Loucy (cell line): Measurements from ENCODE around the gene SEC16A.

Source experiments
- H2AFZ ChIP-seq: fragments of 200-600 bp; sonication (generic); 2 replicates; pipeline ENCODE4 v1.6.0; 2016; ENCODE audit warnings: antibody characterized with exemption, mild to moderate bottlenecking, low read length, moderate library complexity
- H3F3A ChIP-seq: fragments of 200-600 bp; 2 replicates; pipeline ENCODE4 v1.6.0; 2016; ENCODE audit warnings: antibody characterized with exemption, low read depth, mild to moderate bottlenecking
- H3K27me3 ChIP-seq: fragments of 200-600 bp; sonication (generic); 2 replicates; pipeline ENCODE4 v1.6.1; 2014; ENCODE audit warnings: low read length, mild to moderate bottlenecking; ENCODE audit not compliant: insufficient read depth, poor library complexity, severe bottlenecking
- H3K36me3 ChIP-seq: fragments of 200-600 bp; sonication (generic); 2 replicates; pipeline ENCODE4 v1.6.1; 2016; ENCODE audit warnings: low read length; ENCODE audit not compliant: insufficient read depth
- H3K4me1 ChIP-seq: fragments of 200-600 bp; sonication (generic); 2 replicates; pipeline ENCODE4 v1.5.1; 2014; ENCODE audit warnings: low read length, mild to moderate bottlenecking; ENCODE audit not compliant: insufficient read depth, poor library complexity, severe bottlenecking
- H3K4me2 ChIP-seq: fragments of 200-600 bp; sonication (generic); 2 replicates; pipeline ENCODE4 v1.6.0; 2014; ENCODE audit warnings: antibody characterized with exemption, low read length, low read depth, mild to moderate bottlenecking; ENCODE audit not compliant: poor library complexity, severe bottlenecking
- H3K4me3 ChIP-seq: fragments of 200-600 bp; sonication (generic); 2 replicates; pipeline ENCODE4 v1.5.1; 2014; ENCODE audit warnings: low read length, mild to moderate bottlenecking, mixed read lengths; ENCODE audit not compliant: poor library complexity, severe bottlenecking
- H3K79me2 ChIP-seq: fragments of 200-600 bp; sonication (generic); 2 replicates; pipeline ENCODE4 v1.6.1; 2014; ENCODE audit warnings: low read length; ENCODE audit not compliant: insufficient read depth
- H3K9ac ChIP-seq: fragments of 200-600 bp; sonication (generic); 2 replicates; pipeline ENCODE4 v1.6.0; 2014; ENCODE audit warnings: mild to moderate bottlenecking, low read depth, low read length, moderate library complexity; ENCODE audit not compliant: poor library complexity, severe bottlenecking
- H3K9me2 ChIP-seq: fragments of 200-600 bp; sonication (generic); replicated peaks from 2 replicates; pipeline ENCODE4 v1.6.1; 2016; ENCODE audit warnings: low read depth, low read length, mixed read lengths
- H3K9me3 ChIP-seq: fragments of 200-600 bp; sonication (generic); 2 replicates; pipeline ENCODE4 v1.6.1; 2014; ENCODE audit warnings: mild to moderate bottlenecking, antibody characterized with exemption, low read length, low read depth; ENCODE audit not compliant: insufficient read depth
- H4K20me1 ChIP-seq: fragments of 200-600 bp; sonication (generic); 2 replicates; pipeline ENCODE4 v1.6.0; 2014; ENCODE audit warnings: antibody characterized with exemption, low read length, mild to moderate bottlenecking; ENCODE audit not compliant: insufficient read depth, poor library complexity, severe bottlenecking
- EZH2phosphoT487 ChIP-seq: fragments of 200-600 bp; IDR thresholded peaks from 2 replicates; pipeline ENCODE4 v1.6.1; 2018; ENCODE audit warnings: antibody characterized with exemption, mild to moderate bottlenecking, moderate library complexity, borderline replicate concordance
- TF ChIP-seq, protein P1 (sequence below): fragments of 200-600 bp; sonication (generic); conservative IDR thresholded peaks from 2 replicates; pipeline ENCODE4 v1.5.1; 2014; ENCODE audit warnings: mild to moderate bottlenecking, antibody characterized with exemption, low read length

Gene SEC16A

DNA sequence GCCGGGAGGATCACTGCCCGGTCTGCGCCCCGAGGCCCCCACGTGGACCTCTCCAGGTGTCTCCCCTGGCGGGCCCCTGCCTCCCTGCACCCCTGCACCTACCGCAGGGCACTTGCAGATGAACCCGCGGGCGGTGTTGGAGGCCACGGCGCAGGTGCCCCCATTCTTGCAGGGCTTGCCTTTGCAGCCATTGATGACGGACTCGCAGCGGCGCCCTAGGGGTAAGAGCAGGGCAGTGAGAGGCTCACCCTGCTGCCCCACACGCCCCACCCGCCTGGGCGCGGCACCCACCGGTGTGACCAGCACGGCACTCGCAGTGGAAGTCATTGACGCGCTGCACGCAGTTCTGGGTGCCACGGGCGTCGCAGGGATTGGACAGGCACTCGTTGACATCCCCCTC is 23.6 kb upstream of the SEC16A start:
- no peaks in the 10 kb centered on the region; the same call in 1 of the 2 replicates for H3K36me3 ChIP-seq

DNA sequence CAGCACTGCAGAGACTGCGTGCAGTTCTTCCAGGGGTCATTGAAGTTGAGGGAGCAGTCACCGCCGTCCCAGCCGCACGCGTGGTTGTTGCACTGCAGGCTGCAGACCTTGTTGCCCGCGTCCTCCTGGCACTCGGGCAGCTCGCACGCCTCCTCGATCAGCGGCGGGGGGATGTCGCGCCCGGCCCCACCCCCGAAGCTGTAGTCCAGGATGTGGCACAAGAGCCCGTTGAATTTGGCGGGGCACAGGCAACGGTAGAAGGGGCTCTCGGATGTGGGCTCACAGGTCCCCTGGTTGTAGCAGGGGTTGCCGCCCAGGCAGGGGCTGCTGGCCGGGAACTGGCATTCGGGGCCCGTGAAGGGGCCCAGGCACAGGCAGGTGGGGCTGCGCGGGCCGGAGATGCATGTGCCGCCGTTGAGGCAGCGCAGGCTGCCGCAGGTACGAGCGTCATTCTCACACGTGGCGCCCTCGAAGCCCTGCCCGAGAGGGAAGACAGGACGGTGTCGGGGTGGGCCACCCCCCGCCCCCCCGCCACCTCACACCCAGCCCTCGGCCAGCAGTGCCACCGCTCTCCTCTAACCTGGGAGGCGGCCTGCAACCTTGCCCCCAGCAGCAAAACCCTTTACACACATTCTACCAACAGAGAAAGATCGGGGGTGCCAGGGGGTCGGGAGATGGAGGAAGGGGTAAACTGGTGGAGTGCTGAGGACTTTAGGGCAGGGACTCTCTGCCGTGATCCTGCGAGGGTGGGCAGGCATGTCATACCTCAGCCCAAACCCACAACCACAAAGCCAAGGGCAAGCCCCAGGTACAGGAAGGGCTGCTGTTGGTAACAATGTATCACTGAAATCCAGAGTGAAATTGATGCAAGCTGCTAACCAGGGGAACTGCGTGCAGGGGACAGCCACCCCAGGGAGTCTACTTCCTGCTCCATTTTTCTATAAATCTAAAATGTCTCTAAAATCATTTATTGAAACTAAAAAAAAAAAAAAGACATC is 22.9 kb upstream of the SEC16A start:
- no peaks in the 10 kb centered on the region for H3K4me1 ChIP-seq
- no peaks in the 10 kb centered on the region for H4K20me1 ChIP-seq
- H3K27me3 ChIP-seq: no peaks in the 10 kb centered on the region
- H3F3A ChIP-seq: no peaks in the 10 kb centered on the region
- no peak overlapping the region for H3K9ac ChIP-seq
- no peak overlapping the region for H3K4me3 ChIP-seq
- no peaks in the 10 kb centered on the region for H3K9me3 ChIP-seq
- no peak overlapping the region for H2AFZ ChIP-seq
- TF ChIP-seq, protein P1, sequence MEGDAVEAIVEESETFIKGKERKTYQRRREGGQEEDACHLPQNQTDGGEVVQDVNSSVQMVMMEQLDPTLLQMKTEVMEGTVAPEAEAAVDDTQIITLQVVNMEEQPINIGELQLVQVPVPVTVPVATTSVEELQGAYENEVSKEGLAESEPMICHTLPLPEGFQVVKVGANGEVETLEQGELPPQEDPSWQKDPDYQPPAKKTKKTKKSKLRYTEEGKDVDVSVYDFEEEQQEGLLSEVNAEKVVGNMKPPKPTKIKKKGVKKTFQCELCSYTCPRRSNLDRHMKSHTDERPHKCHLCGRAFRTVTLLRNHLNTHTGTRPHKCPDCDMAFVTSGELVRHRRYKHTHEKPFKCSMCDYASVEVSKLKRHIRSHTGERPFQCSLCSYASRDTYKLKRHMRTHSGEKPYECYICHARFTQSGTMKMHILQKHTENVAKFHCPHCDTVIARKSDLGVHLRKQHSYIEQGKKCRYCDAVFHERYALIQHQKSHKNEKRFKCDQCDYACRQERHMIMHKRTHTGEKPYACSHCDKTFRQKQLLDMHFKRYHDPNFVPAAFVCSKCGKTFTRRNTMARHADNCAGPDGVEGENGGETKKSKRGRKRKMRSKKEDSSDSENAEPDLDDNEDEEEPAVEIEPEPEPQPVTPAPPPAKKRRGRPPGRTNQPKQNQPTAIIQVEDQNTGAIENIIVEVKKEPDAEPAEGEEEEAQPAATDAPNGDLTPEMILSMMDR: no peak
- no peaks in the 10 kb centered on the region for H3K9me2 ChIP-seq
- H3K4me2 ChIP-seq: no peak overlapping the region
- no peaks in the 10 kb centered on the region for H3K79me2 ChIP-seq
- no peaks in the 10 kb centered on the region; the same call in 1 of the 2 replicates for H3K36me3 ChIP-seq

More for the DNA sequence above, 23.6 kb upstream of the SEC16A start:
- TF ChIP-seq, protein P1: no peak
- TF ChIP-seq EZH2phosphoT487: no peak
- no peak overlapping the region for H2AFZ ChIP-seq
- no peak overlapping the region for H3K4me3 ChIP-seq
- H3K4me2 ChIP-seq: no peak overlapping the region
- H3K4me1 ChIP-seq: no peaks in the 10 kb centered on the region
- H3K27me3 ChIP-seq: no peaks in the 10 kb centered on the region
- H3F3A ChIP-seq: no peaks in the 10 kb centered on the region
- no peaks in the 10 kb centered on the region for H3K9me3 ChIP-seq
- no peaks in the 10 kb centered on the region for H3K9me2 ChIP-seq
- no peaks in the 10 kb centered on the region for H3K79me2 ChIP-seq
- no peak overlapping the region for H3K9ac ChIP-seq
- H4K20me1 ChIP-seq: no peaks in the 10 kb centered on the region

DNA sequence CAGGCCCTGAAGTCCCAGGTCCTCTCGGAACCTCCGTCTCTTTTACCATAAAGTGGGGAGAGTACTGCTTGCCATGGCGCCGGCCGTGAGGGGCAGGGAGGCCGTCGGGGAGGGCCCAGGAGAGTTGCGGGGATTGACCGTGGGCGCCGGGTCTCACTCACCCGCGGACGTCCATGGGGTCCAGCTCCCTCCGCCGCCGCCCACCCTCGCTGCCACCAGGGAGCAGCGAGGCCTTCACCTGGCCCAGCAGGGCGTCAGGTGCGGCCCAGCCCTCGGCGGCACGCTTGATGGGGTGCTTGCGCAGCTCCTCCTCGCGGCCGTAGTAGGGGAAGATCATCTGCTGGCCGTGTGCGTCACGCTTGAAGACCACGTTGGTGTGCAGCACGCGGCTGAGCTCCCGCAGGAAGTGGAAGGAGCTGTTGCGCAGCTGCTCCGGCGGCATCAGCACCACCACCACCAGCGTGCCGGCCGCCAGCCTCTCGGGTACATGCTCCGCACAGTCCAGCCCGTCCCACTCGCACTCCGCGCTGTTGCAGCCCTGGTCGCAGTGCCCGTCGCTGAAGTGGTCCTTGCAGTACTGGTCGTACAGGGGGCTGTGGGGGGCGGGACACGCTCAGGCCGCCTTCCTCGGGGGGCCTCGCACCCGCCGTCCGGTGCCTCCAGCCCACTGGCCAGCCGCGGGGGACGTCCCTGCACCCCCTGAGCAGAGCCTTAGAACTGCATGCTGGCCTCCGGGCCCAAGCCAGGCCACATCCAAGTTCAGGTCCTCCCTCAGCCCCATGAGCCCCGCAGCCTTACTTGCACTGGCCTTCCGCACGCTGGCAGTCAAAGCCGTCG is 21.9 kb upstream of the SEC16A start:
- Histone ChIP-seq H3K9me3 (no peaks in the 10 kb centered on the region), H4K20me1 (no peaks in the 10 kb centered on the region), H3K4me3 (no peak overlapping the region), H3K9ac (no peak overlapping the region), H3K9me2 (no peaks in the 10 kb centered on the region), H3K79me2 (no peaks in the 10 kb centered on the region), H3K4me1 (no peaks in the 10 kb centered on the region), H3K4me2 (no peak overlapping the region), H3F3A (no peaks in the 10 kb centered on the region), H3K27me3 (no peaks in the 10 kb centered on the region), H2AFZ (no peak overlapping the region), H3K36me3 (no peaks in the 10 kb centered on the region; the same call in 1 of the 2 replicates)
- no peak for TF ChIP-seq EZH2phosphoT487
- TF ChIP-seq, protein P1: no peak
